Measurements from ENCODE around the gene SEMA5A. TPM values are rescaled to one million over a fixed set of nuclear protein-coding genes. Genes with fewer than 3 reads are reported as not detected.
A peak's percentile ranks its signal among the peaks of the same experiment; 100 is the strongest.

SEMA5A gene
- total RNA-seq, 1 donor from 2014 or later: 11.9 TPM

- no peak overlapping the region for H2AFZ ChIP-seq (replicated peaks)
- H3K9me3 ChIP-seq (ENCODE audit: low read depth): no peaks in the 10 kb centered on the region
- no peak overlapping the region for H3K27ac ChIP-seq
- H3F3A ChIP-seq (ENCODE audit: low read depth): no peaks in the 10 kb centered on the region
- Mint-ChIP-seq H3K4me1 (peaks cover 15% of the 10 kb centered on the region), H3K9me3 (peaks cover 5% of the 10 kb centered on the region), H3K27me3 (ENCODE audit: insufficient read depth, low read depth) (peaks cover 2% of the 10 kb centered on the region), H3K27ac (no peak overlapping the region), H3K4me3 (no peak overlapping the region), H3K36me3 (no peaks in the 10 kb centered on the region)
- no peak overlapping the region for H3K9ac ChIP-seq
- no peaks in the 10 kb centered on the region for H3K27me3 ChIP-seq
- no peaks in the 10 kb centered on the region for H3K79me2 ChIP-seq (ENCODE audit: low read depth)
- no peaks in the 10 kb centered on the region for H4K20me1 ChIP-seq (ENCODE audit: low read depth)
- H3K4me1 ChIP-seq: no peaks in the 10 kb centered on the region
- DNase-seq (ENCODE audit: low spot score): no peak
- H3K4me2 ChIP-seq: no peak overlapping the region
- no peak for TF ChIP-seq EZH2 (IDR thresholded peaks at IDR 0.05)
- TF ChIP-seq EZH2phosphoT487 (IDR thresholded peaks at IDR 0.05): no peak
- no peak for TF ChIP-seq CTCF (IDR thresholded peaks at IDR 0.05)
- no peaks in the 10 kb centered on the region for H3K36me3 ChIP-seq
- H3K4me3 ChIP-seq: no peak overlapping the region
Observed at GRCh38 chr5:9013147-9013546, 532.7 kb downstream of the SEMA5A start.

GRCh38 chr5:9009931-9010651, 535.8 kb downstream of the SEMA5A start:
- Histone ChIP-seq H3K27me3 (no peaks in the 10 kb centered on the region), H3K27ac (no peak overlapping the region), H3K9me3 (ENCODE audit: low read depth) (no peaks in the 10 kb centered on the region), H3K4me2 (no peak overlapping the region), H3K36me3 (no peaks in the 10 kb centered on the region), H3F3A (ENCODE audit: low read depth) (no peaks in the 10 kb centered on the region), H3K9ac (no peak overlapping the region), H4K20me1 (ENCODE audit: low read depth) (no peaks in the 10 kb centered on the region), H3K4me3 (no peak overlapping the region), H3K4me1 (no peaks in the 10 kb centered on the region), H2AFZ (replicated peaks) (no peak overlapping the region), H3K79me2 (ENCODE audit: low read depth) (no peaks in the 10 kb centered on the region)
- Mint-ChIP-seq H3K27ac (no peak overlapping the region), H3K4me3 (no peak overlapping the region), H3K4me1 (peaks cover under 1% of the 10 kb centered on the region), H3K9me3 (peaks cover 7% of the 10 kb centered on the region), H3K36me3 (no peaks in the 10 kb centered on the region), H3K27me3 (ENCODE audit: insufficient read depth, low read depth) (peaks cover 2% of the 10 kb centered on the region)
- no peak for DNase-seq (ENCODE audit: low spot score)
- TF ChIP-seq EZH2phosphoT487 (IDR thresholded peaks at IDR 0.05): no peak
- TF ChIP-seq CTCF (IDR thresholded peaks at IDR 0.05): no peak
- TF ChIP-seq EZH2 (IDR thresholded peaks at IDR 0.05): no peak

- no peak for TF ChIP-seq EZH2phosphoT487 (IDR thresholded peaks at IDR 0.05)
- no peak for TF ChIP-seq EZH2 (IDR thresholded peaks at IDR 0.05)
- TF ChIP-seq CTCF (IDR thresholded peaks at IDR 0.05): no peak
- Mint-ChIP-seq H3K9me3 (peaks cover 5% of the 10 kb centered on the region), H3K36me3 (peaks cover 1% of the 10 kb centered on the region), H3K4me3 (no peak overlapping the region), H3K27ac (no peak overlapping the region), H3K4me1 (peaks cover 13% of the 10 kb centered on the region), H3K27me3 (ENCODE audit: insufficient read depth, low read depth) (peaks cover 2% of the 10 kb centered on the region)
- H3K27ac ChIP-seq: no peak overlapping the region
- no peaks in the 10 kb centered on the region for H3K9me3 ChIP-seq (ENCODE audit: low read depth)
- DNase-seq (ENCODE audit: low spot score): no peak
- peaks cover 9% of the 10 kb centered on the region for H3K4me1 ChIP-seq
- H3K4me3 ChIP-seq: no peak overlapping the region
- no peak overlapping the region for H2AFZ ChIP-seq (replicated peaks)
- H3K9ac ChIP-seq: no peak overlapping the region
- H3K36me3 ChIP-seq: no peaks in the 10 kb centered on the region
- H3K79me2 ChIP-seq (ENCODE audit: low read depth): no peaks in the 10 kb centered on the region
- peak overlapping the region; percentile 17 for H3K4me2 ChIP-seq
- H3K27me3 ChIP-seq: peaks cover 80% of the 10 kb centered on the region
- peaks cover 8% of the 10 kb centered on the region for H3F3A ChIP-seq (ENCODE audit: low read depth)
- H4K20me1 ChIP-seq (ENCODE audit: low read depth): peaks cover 15% of the 10 kb centered on the region
Observed at GRCh38 chr5:8997542-8998070, 548.3 kb downstream of the SEMA5A start.
